ENCODE data around the gene ATP9B. TPM values are rescaled to one million over a fixed set of nuclear protein-coding genes. Genes with fewer than 3 reads are reported as not detected.

ATP9B gene, protein sequence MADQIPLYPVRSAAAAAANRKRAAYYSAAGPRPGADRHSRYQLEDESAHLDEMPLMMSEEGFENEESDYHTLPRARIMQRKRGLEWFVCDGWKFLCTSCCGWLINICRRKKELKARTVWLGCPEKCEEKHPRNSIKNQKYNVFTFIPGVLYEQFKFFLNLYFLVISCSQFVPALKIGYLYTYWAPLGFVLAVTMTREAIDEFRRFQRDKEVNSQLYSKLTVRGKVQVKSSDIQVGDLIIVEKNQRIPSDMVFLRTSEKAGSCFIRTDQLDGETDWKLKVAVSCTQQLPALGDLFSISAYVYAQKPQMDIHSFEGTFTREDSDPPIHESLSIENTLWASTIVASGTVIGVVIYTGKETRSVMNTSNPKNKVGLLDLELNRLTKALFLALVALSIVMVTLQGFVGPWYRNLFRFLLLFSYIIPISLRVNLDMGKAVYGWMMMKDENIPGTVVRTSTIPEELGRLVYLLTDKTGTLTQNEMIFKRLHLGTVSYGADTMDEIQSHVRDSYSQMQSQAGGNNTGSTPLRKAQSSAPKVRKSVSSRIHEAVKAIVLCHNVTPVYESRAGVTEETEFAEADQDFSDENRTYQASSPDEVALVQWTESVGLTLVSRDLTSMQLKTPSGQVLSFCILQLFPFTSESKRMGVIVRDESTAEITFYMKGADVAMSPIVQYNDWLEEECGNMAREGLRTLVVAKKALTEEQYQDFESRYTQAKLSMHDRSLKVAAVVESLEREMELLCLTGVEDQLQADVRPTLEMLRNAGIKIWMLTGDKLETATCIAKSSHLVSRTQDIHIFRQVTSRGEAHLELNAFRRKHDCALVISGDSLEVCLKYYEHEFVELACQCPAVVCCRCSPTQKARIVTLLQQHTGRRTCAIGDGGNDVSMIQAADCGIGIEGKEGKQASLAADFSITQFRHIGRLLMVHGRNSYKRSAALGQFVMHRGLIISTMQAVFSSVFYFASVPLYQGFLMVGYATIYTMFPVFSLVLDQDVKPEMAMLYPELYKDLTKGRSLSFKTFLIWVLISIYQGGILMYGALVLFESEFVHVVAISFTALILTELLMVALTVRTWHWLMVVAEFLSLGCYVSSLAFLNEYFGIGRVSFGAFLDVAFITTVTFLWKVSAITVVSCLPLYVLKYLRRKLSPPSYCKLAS
- total RNA-seq: 10 to 100 TPM; 22.5 to 72.9 TPM

- Histone ChIP-seq H3K27me3 (replicated peaks; ENCODE audit: insufficient read depth) (no peaks in the 10 kb centered on the region), H3K4me1 (ENCODE audit: control insufficient read depth in 1 of 2, low read depth in 2 of 2) (peaks cover 12 to 16% of the 10 kb centered on the region in 2 donors), H3K27ac (peak within 1 kb of the TSS; percentile 87 to 96), H3K9me3 (no peaks in the 10 kb centered on the region), H3K4me3 (peak within 1 kb of the TSS; percentile 91), H3K36me3 (no peaks in the 10 kb centered on the region)
- ATAC-seq (ENCODE audit: insufficient number of reproducible peaks, low FRiP score, low read depth) (peak; percentile 98), DNase-seq (ENCODE audit: low spot score) (peak; percentile 94)
- no peak for TF ChIP-seq CTCF (IDR thresholded peaks at IDR 0.05)
These were observed at the start of gene ATP9B for GRCh38 chr18:79068937-79069716. Gene ATP9B, plus strand, starts transcription at chr18:79069394. Its CDS starts 17 bp downstream, at chr18:79069411.

DNA sequence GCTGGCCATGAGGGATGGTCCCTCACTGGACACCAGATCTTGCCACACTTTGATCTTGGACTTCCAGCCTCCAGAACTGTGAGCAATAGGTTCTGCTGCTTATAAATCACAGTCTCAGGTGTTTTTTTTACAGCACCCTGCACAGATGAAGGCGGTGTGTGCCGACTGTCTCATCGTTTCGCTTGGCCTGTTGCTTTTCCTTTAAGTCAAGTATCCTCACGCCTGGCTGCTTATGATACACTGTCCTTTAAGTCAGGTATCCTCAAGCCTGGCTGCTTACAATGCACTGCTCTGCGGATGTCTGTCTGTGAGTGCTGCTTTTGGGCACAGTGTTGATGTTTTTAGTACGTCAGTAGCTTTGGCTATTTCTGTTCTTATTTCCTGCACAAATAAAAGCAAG, 49.3 kb upstream of the ATP9B start:
- ATAC-seq (ENCODE audit: insufficient number of reproducible peaks, low FRiP score, low read depth) (no peak), DNase-seq (ENCODE audit: low spot score) (no peak)
- Histone ChIP-seq H3K27me3 (replicated peaks; ENCODE audit: insufficient read depth) (no peaks in the 10 kb centered on the region), H3K27ac (no peak overlapping the region), H3K4me1 (ENCODE audit: control insufficient read depth in 1 of 2, low read depth in 2 of 2) (no peaks in the 10 kb centered on the region), H3K9me3 (no peaks in the 10 kb centered on the region), H3K4me3 (no peak overlapping the region), H3K36me3 (no peaks in the 10 kb centered on the region)
- no peak for TF ChIP-seq CTCF (IDR thresholded peaks at IDR 0.05)

DNA sequence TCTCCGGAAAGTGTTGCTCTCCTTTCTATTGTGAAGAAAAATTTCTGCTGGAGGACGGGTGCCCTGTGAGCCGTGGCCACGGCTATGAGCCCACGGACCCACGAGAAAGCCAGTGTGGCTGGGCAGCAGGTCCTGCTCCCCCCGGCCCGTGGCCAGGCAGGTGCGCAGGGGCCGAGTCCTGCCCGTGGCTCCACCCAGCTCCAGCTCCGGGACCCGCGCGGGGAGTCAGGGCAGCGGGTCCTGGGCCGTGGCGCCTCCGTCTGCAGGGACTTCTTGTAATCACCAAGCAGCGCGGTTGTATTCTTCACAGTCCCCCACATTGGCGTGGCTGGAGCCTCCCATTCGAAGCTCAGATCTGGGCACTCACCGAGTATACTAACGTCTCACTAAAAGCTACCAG, 46.6 kb upstream of the ATP9B start:
- Histone ChIP-seq H3K4me3 (no peak overlapping the region), H3K27me3 (replicated peaks; ENCODE audit: insufficient read depth) (no peaks in the 10 kb centered on the region), H3K27ac (no peak overlapping the region), H3K4me1 (ENCODE audit: control insufficient read depth in 1 of 2, low read depth in 2 of 2) (no peaks in the 10 kb centered on the region), H3K36me3 (no peaks in the 10 kb centered on the region), H3K9me3 (peaks cover 3% of the 10 kb centered on the region)
- no peak for TF ChIP-seq CTCF (IDR thresholded peaks at IDR 0.05)
- DNase-seq (ENCODE audit: low spot score) (no peak), ATAC-seq (ENCODE audit: insufficient number of reproducible peaks, low FRiP score, low read depth) (no peak)

GRCh38 chr18:79026491-79026890, 42.7 kb upstream of the ATP9B start:
- no peak for ATAC-seq (ENCODE audit: insufficient number of reproducible peaks, low FRiP score, low read depth)
- no peaks in the 10 kb centered on the region for H3K36me3 ChIP-seq
- no peak overlapping the region for H3K4me3 ChIP-seq
- no peak for DNase-seq (ENCODE audit: low spot score)
- no peak overlapping the region for H3K27ac ChIP-seq
- H3K4me1 ChIP-seq (ENCODE audit: control insufficient read depth in 1 of 2, low read depth in 2 of 2): no peaks in the 10 kb centered on the region
- no peak for TF ChIP-seq CTCF (IDR thresholded peaks at IDR 0.05)
- H3K9me3 ChIP-seq: peaks cover 5% of the 10 kb centered on the region
- no peaks in the 10 kb centered on the region for H3K27me3 ChIP-seq (replicated peaks; ENCODE audit: insufficient read depth)

All from thoracic aorta (tissue), 2 donors.